WTC11 (cell line): Measurements from ENCODE around the gene DOCK1. TPM values are rescaled to one million over a fixed set of nuclear protein-coding genes. Genes with fewer than 3 reads are reported as not detected.

ENCODE experiments used
- ATAC-seq: fragments of 200-7000 bp; cut with Tn5 transposase; 2 replicates; pipeline ENCODE4 v1.10.0; 2021; ENCODE audit warnings: mild to moderate bottlenecking, moderate library complexity
- CTCF ChIA-PET: fragments of 300-600 bp; sonication (Branson Sonifier 250); formaldehyde crosslinking; loops from one replicate; lab custom pipeline; 2021; ENCODE audit warnings: antibody characterized with exemption; lab: Charles Lee
- POLR2A ChIA-PET: fragments of 350-600 bp; sonication (Branson Sonifier 250); formaldehyde crosslinking; loops from one replicate; lab custom pipeline; 2021; ENCODE audit warnings: antibody characterized with exemption; lab: Charles Lee
- DNase-seq: peaks from one replicate; pipeline ENCODE4 v3.0.0; 2021; ENCODE audit warnings: low spot score
- H3K27ac Mint-ChIP-seq: 2 replicates; pipeline ENCODE4 v1.8.0; 2021; ENCODE audit warnings: mixed read lengths
- H3K27me3 Mint-ChIP-seq: 2 replicates; pipeline ENCODE4 v1.8.0; 2021; ENCODE audit warnings: low read depth, mild to moderate bottlenecking, moderate library complexity, mixed read lengths
- H3K36me3 Mint-ChIP-seq: 2 replicates; pipeline ENCODE4 v1.8.0; 2021; ENCODE audit warnings: mixed read lengths
- H3K4me1 Mint-ChIP-seq: 2 replicates; pipeline ENCODE4 v1.8.0; 2022; ENCODE audit warnings: mixed read lengths
- H3K4me3 Mint-ChIP-seq: 2 replicates; pipeline ENCODE4 v1.8.0; 2021; ENCODE audit warnings: mild to moderate bottlenecking, moderate library complexity, mixed read lengths
- H3K9me3 Mint-ChIP-seq: 2 replicates; pipeline ENCODE4 v1.8.0; 2021; ENCODE audit warnings: mixed read lengths
- AR ChIP-seq: fragments of 250-450 bp; sonication (Bioruptor Pico); IDR thresholded peaks from 2 replicates; pipeline ENCODE4 v1.9.0; 2021; ENCODE audit warnings: mild to moderate bottlenecking
- CBFB ChIP-seq: sonication (generic); formaldehyde crosslinking; IDR thresholded peaks from 2 replicates; pipeline ENCODE4 v1.8.1; 2022; ENCODE audit warnings: mild to moderate bottlenecking, low read depth, missing genetic modification reagents
- EMX1 ChIP-seq: fragments of 250-450 bp; sonication (Bioruptor Pico); IDR thresholded peaks from 2 replicates; pipeline ENCODE4 v1.8.0; 2021; ENCODE audit warnings: mild to moderate bottlenecking
- FOXJ3 ChIP-seq: sonication (generic); formaldehyde crosslinking; IDR thresholded peaks from 2 replicates; pipeline ENCODE4 v1.9.0; 2021; ENCODE audit warnings: missing genetic modification reagents, mild to moderate bottlenecking, borderline replicate concordance
- FOXK1 ChIP-seq: sonication (generic); formaldehyde crosslinking; IDR thresholded peaks from 2 replicates; pipeline ENCODE4 v1.8.0; 2022; ENCODE audit warnings: mild to moderate bottlenecking, moderate library complexity, missing genetic modification reagents
- IRF2 ChIP-seq: sonication (generic); formaldehyde crosslinking; IDR thresholded peaks from 2 replicates; pipeline ENCODE4 v1.8.0; 2022; ENCODE audit warnings: low read depth, missing genetic modification reagents, borderline replicate concordance
- MAX ChIP-seq: sonication (generic); formaldehyde crosslinking; IDR thresholded peaks from 2 replicates; pipeline ENCODE4 v1.8.0; 2022; ENCODE audit warnings: mild to moderate bottlenecking, missing genetic modification reagents
- MYBL2 ChIP-seq: sonication (generic); formaldehyde crosslinking; IDR thresholded peaks from 2 replicates; pipeline ENCODE4 v1.8.1; 2023; ENCODE audit warnings: mild to moderate bottlenecking, moderate library complexity, missing genetic modification reagents
- NR3C1 ChIP-seq: sonication (generic); formaldehyde crosslinking; conservative IDR thresholded peaks from 2 replicates; pipeline ENCODE4 v1.8.1; 2023; ENCODE audit warnings: low read depth, mild to moderate bottlenecking, missing genetic modification reagents
- PRDM15 ChIP-seq: sonication (generic); formaldehyde crosslinking; IDR thresholded peaks from 2 replicates; pipeline ENCODE4 v1.8.0; 2022; ENCODE audit warnings: missing genetic modification reagents
- RELA ChIP-seq: sonication (generic); formaldehyde crosslinking; IDR thresholded peaks from 2 replicates; pipeline ENCODE4 v1.8.1; 2022; ENCODE audit warnings: missing genetic modification reagents, mild to moderate bottlenecking, borderline replicate concordance
- SMAD4 ChIP-seq: sonication (generic); formaldehyde crosslinking; IDR thresholded peaks from 2 replicates; pipeline ENCODE4 v1.8.0; 2022; ENCODE audit warnings: mild to moderate bottlenecking, missing genetic modification reagents
- TEAD1 ChIP-seq: sonication (generic); formaldehyde crosslinking; IDR thresholded peaks from 2 replicates; pipeline ENCODE4 v1.8.0; 2022; ENCODE audit warnings: mild to moderate bottlenecking, missing genetic modification reagents
- USF1 ChIP-seq: sonication (generic); formaldehyde crosslinking; IDR thresholded peaks from 2 replicates; pipeline ENCODE4 v1.8.0; 2022; ENCODE audit warnings: mild to moderate bottlenecking, missing genetic modification reagents
- USF2 ChIP-seq: sonication (generic); formaldehyde crosslinking; IDR thresholded peaks from 2 replicates; pipeline ENCODE4 v1.8.1; 2023; ENCODE audit warnings: mild to moderate bottlenecking, missing genetic modification reagents, moderate library complexity
- ZMAT4 ChIP-seq: fragments of 250-450 bp; sonication (Bioruptor Pico); IDR thresholded peaks from 2 replicates; pipeline ENCODE4 v1.9.0; 2021; ENCODE audit warnings: mild to moderate bottlenecking
- ZNF423 ChIP-seq: fragments of 250-450 bp; sonication (Bioruptor Pico); IDR thresholded peaks from 2 replicates; pipeline ENCODE4 v2.1.2; 2022; ENCODE audit warnings: mild to moderate bottlenecking, moderate library complexity
- ZNF425 ChIP-seq: fragments of 250-450 bp; sonication (Bioruptor Pico); conservative IDR thresholded peaks from 2 replicates; pipeline ENCODE4 v1.9.0; 2021; ENCODE audit warnings: mild to moderate bottlenecking
- ZNF532 ChIP-seq: fragments of 250-450 bp; sonication (Bioruptor Pico); IDR thresholded peaks from 2 replicates; pipeline ENCODE4 v1.9.0; 2021; ENCODE audit warnings: mild to moderate bottlenecking, borderline replicate concordance
- ZSCAN18 ChIP-seq: fragments of 250-450 bp; sonication (Bioruptor Pico); IDR thresholded peaks from 2 replicates; pipeline ENCODE4 v2.1.2; 2022; ENCODE audit warnings: mild to moderate bottlenecking, moderate library complexity
- total RNA-seq: library from RNA; stranded (reverse); gene quantifications from 3 replicates; pipeline ENCODE4 v1.2.3, GENCODE V29; 2021

Gene DOCK1
- total RNA-seq, 1 experiment from 2014 or later, result 52.1 TPM

- no peak for TF ChIP-seq ZNF425 (CRISPR knock-in tag)
- no peak for TF ChIP-seq TEAD1 (CRISPR knock-in tag)
- TF ChIP-seq SMAD4 (CRISPR knock-in tag), result no peak
- no peak for TF ChIP-seq MYBL2 (CRISPR knock-in tag)
- no peak for TF ChIP-seq USF2
- TF ChIP-seq EMX1, result no peak
- no peak for TF ChIP-seq ZNF532 (CRISPR knock-in tag)
- no peak for TF ChIP-seq ZNF423 (CRISPR knock-in tag)
- TF ChIP-seq NR3C1 (CRISPR knock-in tag), result no peak
- no peak for TF ChIP-seq ZMAT4 (CRISPR knock-in tag)
- TF ChIP-seq CBFB (CRISPR knock-in tag), result no peak
- no peak for TF ChIP-seq ZSCAN18
Measured at GRCh38 chr10:127451628-127452027, 546.4 kb downstream of the DOCK1 start (continued).

- POLR2A ChIA-PET, result no interaction called here
- H3K36me3 Mint-ChIP-seq, result peaks cover 15% of the 10 kb centered on the region; the same call in 1 of the 2 replicates
- H3K27me3 Mint-ChIP-seq, result no peaks in the 10 kb centered on the region
- H3K4me3 Mint-ChIP-seq, result no peak overlapping the region
- CTCF ChIA-PET, result interaction anchor here (0.8 to 1.5 kb wide), 2 partner anchors 11 to 209 kb away, joined by 3 read pairs; no protein-coding TSS in a partner anchor
- DNase-seq, result no peak
- peaks cover 8% of the 10 kb centered on the region for H3K4me1 Mint-ChIP-seq
- peaks cover 11% of the 10 kb centered on the region for H3K9me3 Mint-ChIP-seq
- ATAC-seq, result peak; percentile 60; the same call in 1 of the 2 replicates
- peak overlapping the region; percentile 7; the same call in 1 of the 2 replicates for H3K27ac Mint-ChIP-seq
- TF ChIP-seq MAX (CRISPR knock-in tag) (no peak), PRDM15 (no peak), USF1 (CRISPR knock-in tag) (no peak), AR (no peak), RELA (CRISPR knock-in tag) (no peak), FOXJ3 (CRISPR knock-in tag) (no peak), FOXK1 (no peak), IRF2 (CRISPR knock-in tag) (no peak)
Measured at GRCh38 chr10:127452568-127452967, 547.3 kb downstream of the DOCK1 start.
